CD4-positive, alpha-beta T cell treated with Interleukin-6 for 4 hours (primary cell): ENCODE results near the gene GRPEL1.

ENCODE experiments used
- DNase-seq: peaks from one replicate; pipeline ENCODE4 v3.0.0-alpha.2; 2020; ENCODE audit warnings: mixed read lengths

The GRPEL1 gene

DNA sequence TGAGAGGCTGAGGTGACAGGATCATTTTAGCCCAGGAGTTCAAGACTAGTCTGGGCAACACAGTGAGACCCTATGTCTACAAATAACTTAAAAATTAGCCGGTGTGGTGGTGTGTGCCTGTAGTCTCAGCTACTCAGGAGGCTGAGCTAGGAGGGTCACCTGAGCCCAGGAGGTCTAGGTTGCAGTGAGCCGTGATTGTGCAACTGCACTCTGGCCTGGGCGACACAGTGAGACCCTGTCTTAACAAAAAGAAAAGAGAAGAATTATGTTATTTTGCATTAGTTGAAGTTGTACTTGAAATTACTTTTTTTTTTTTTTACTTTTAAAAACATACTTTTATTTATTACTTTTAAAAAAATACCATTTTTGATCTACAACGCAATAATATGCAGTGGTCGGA is 46.5 kb downstream of the GRPEL1 start:
- DNase-seq: no peak

DNA sequence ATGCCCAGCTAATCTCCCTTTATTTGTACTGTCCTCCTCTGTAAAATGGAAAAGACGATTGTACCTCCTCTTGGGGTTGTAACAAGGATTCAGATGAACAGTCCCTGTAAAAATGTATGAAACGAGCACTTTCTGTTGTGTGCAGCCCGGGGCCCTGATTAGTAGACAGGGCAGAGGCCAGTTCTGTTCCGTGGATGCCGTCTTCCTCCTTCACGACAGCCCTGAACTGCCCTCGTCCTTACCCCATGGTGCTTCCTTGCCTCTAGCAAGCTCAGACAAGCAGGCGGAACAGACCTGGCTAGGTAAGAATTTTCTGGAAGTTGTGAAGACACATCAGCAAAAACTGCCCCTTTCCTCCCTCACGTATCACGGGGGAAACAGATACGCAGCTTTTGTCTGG is 47.0 kb downstream of the GRPEL1 start:
- no peak for DNase-seq

DNA sequence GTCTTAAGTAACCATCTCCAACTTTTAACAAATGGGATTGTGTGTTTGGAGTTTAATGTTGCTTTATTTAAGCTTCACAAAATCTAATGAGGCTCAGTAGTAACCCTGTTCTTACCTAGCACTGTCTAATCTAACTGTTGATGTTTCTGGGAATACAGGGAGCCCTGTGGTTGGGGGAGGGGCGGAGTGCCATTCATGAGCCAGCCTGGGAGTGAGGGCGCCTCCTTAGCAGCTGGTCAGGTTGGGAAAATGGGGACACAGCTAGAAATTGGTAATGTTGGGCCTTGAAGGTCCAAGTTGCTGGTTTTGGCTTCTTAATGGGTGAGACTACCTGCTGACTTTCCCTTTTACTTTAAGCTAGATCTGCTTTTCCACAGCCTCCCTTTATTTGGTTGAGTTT is 47.6 kb downstream of the GRPEL1 start:
- DNase-seq: no peak

DNA sequence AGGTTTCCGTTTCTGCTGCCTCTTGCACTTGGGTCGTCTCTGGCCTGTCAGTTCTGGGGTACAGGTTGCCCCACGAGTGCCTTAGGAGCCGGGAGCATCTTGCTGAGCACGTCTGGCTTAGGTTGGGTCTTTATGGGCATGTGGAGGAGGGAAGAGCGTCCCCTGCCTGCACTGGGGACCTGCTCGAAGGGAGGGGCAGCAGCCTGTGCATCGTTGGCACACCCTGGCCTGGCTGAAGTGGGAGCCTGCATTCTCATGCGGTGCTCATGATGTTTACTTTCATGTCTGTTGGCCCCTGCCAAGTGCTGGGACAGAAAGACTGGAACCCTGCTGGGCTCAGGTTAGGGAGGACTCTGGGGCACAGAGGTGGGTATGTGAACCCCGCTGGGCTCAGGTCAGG is 48.5 kb downstream of the GRPEL1 start:
- no peak for DNase-seq

DNA sequence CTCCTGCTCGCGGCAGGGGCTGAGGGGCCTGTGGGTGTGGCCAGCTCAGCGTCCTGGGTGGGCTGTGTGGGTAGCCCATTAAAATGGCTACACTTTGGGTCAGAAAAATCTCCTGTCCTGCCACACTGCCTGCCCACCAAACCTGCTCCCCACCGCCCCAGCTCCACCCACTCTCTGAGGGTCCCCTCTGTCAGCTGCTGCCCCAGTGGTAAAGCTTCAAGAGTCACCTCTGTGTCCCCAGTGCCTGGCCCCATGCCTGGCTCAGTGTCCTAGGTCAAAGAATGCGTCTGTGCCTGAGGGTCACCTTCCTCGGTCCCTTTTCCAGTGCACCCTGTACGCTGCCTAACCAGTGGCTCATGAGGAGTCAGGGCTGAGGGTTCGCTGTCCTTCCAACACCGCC is 49.6 kb downstream of the GRPEL1 start:
- DNase-seq: no peak

DNA sequence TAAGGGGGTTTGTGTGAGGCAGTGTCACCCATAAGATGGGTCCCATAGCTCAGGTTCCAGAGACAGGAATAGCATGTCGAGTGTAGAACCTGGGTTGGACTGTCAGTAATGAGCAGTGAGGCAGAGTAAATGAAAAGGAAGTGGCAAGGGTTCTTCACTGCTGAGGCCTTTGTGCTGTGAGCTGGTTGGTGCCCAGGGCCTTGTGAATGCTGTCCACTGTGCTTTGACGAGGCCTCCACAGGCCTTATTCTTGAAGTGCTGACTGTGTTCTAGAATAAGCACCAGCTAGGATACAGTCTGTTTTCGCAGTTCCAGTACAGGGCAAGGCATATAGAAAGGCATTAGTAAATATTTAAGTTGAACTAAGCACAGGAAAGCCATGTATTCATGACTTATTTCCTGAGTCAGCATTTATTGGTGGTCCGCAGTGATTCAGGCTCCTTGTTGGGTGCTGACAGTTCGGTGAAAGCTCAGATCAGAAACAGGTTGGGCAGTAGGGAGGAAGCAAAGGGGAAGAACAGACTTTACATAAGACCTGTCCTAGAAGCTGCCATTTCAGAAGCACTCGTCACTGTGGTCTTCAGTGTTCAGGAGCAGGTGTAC is 50.3 kb downstream of the GRPEL1 start:
- no peak for DNase-seq

DNA sequence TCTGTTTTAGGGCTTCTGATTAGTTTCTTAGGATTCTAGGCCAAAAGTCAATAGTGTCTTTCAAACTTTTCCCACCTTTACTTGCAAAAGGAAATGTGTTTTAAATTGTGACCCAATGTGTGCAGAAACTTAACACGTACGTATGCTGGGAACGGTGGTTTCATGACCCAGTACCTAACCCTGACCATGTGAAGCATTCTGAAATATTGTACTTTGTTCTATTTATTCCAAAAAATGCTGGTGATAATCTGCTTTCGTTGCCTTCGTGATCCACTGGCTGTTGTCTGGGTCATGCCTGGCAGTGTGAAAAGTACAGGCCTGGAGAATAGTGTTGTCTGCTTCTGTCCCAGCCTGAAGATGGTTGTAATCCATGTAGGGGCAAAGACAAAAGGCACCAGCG is 51.4 kb downstream of the GRPEL1 start:
- DNase-seq: no peak

DNA sequence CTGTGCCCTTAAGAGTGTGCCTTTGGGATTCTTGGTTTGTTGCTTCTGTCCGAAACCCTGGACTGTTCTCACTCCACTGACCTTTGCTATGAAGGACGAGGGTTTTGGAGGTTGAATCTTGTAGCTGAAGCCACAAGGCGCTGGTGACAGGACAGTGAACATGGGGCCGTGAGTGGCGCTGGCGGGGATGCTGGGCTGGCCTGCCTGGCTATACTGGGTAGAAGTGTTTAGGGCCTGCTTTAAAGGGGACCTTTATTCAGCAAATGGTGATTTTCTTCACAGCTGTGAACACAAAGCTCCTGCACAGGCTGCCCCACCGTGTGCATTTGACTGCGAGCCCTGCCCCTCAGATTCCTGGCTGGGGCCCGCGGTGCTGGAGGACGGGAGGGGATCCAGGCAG is 51.8 kb downstream of the GRPEL1 start:
- no peak for DNase-seq

DNA sequence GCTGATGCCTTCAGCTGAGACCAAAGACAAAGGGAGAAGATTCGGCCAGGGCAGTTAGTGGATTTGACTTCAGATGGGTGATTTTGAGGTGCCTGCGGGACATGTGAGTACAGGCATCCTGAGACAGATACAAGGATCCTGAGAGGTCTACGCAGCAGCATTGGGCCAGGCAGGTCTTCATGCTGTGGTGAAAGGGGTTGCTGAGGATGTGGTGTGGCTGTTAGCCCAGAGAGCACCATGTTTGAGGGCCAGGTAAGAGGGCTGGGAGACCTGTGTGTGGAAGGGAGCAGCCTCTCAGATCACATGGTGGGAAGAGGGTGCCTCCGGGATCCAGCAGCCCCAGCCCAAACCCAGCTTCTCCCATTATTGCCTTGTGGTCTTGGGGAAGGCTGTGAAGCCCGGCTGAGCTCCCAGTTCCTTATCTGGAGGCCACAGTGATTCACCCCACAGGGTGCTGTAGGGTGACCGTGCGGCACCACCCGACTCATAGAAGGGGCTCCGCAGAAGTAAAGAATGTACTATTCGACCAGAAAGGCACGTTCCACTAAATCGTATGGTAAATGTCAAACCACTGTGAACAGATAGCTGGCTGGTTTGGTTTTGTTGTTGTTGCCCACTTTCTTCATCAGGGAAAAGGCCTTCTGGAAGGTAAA is 52.4 kb downstream of the GRPEL1 start:
- DNase-seq: no peak

DNA sequence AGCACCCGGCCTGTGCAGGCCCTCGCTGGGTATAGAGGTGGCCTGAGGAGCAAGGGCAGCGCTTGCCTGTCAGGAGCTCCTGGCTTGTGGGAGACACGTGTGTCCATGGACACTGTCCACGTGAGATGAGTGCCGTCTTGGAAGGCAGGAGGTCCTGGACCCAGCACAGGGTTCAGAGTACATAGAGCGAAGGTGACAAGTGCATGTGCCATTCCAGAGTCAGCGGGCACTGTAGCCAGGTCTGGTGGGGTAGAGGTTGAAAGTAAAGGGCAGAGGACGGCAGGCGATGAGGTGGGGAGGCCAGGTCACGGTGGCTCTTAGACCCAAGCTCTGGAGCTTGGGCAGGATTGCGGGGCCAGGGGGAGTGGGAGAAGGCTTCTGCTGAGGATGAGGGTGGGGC is 53.0 kb downstream of the GRPEL1 start:
- no peak for DNase-seq

DNA sequence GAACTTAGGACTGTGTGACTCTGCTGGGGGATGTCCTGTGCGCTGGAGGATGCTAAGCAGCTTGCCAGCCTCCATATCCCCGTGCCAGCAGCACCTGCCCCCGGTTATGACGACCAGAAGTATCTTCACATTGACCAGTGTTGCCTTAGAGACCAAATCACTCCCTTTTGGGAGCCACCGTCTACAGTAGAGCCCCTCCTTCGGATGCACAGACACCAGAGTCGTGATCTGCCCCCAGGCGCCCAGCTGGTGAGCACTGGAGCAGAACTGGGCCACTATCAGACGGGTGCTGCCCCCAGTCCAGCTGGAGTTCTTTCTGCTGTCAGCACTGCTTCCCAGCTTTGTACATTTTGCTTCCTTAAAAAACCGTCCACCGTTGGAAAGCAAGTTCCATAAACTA is 54.7 kb downstream of the GRPEL1 start:
- no peak for DNase-seq

DNA sequence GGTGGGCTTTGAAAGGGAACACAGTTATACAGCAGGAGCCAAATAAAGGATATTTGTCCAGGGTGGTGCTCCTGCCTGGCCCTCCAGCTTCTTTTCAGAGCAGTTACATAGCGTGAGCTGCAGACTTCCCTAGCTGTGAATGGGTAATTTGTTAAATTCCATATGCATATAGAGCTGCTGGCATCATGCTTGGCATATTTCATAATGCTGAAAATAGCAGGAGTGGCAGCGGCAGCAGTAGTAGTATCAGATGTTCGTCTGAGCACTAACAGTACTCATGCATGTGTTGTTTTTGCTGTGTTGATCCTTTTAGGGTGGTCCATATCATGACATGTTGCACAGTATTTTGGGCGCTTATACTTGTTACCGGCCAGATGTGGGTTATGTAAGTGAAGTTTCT is 58.3 kb downstream of the GRPEL1 start:
- no peak for DNase-seq
